ENCODE results near the gene PARD3B. TPM values are rescaled to one million over a fixed set of nuclear protein-coding genes. Genes with fewer than 3 reads are reported as not detected.
A peak's percentile ranks its signal among the peaks of the same experiment; 100 is the strongest.

PARD3B gene, protein sequence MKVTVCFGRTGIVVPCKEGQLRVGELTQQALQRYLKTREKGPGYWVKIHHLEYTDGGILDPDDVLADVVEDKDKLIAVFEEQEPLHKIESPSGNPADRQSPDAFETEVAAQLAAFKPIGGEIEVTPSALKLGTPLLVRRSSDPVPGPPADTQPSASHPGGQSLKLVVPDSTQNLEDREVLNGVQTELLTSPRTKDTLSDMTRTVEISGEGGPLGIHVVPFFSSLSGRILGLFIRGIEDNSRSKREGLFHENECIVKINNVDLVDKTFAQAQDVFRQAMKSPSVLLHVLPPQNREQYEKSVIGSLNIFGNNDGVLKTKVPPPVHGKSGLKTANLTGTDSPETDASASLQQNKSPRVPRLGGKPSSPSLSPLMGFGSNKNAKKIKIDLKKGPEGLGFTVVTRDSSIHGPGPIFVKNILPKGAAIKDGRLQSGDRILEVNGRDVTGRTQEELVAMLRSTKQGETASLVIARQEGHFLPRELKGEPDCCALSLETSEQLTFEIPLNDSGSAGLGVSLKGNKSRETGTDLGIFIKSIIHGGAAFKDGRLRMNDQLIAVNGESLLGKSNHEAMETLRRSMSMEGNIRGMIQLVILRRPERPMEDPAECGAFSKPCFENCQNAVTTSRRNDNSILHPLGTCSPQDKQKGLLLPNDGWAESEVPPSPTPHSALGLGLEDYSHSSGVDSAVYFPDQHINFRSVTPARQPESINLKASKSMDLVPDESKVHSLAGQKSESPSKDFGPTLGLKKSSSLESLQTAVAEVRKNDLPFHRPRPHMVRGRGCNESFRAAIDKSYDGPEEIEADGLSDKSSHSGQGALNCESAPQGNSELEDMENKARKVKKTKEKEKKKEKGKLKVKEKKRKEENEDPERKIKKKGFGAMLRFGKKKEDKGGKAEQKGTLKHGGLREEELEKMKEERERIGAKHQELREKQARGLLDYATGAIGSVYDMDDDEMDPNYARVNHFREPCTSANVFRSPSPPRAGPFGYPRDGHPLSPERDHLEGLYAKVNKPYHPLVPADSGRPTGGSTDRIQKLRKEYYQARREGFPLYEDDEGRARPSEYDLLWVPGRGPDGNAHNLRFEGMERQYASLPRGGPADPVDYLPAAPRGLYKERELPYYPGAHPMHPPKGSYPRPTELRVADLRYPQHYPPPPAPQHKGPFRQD (N-terminal part only)
- 26.4 and 53.1 TPM in 2 replicates for total RNA-seq

DNA sequence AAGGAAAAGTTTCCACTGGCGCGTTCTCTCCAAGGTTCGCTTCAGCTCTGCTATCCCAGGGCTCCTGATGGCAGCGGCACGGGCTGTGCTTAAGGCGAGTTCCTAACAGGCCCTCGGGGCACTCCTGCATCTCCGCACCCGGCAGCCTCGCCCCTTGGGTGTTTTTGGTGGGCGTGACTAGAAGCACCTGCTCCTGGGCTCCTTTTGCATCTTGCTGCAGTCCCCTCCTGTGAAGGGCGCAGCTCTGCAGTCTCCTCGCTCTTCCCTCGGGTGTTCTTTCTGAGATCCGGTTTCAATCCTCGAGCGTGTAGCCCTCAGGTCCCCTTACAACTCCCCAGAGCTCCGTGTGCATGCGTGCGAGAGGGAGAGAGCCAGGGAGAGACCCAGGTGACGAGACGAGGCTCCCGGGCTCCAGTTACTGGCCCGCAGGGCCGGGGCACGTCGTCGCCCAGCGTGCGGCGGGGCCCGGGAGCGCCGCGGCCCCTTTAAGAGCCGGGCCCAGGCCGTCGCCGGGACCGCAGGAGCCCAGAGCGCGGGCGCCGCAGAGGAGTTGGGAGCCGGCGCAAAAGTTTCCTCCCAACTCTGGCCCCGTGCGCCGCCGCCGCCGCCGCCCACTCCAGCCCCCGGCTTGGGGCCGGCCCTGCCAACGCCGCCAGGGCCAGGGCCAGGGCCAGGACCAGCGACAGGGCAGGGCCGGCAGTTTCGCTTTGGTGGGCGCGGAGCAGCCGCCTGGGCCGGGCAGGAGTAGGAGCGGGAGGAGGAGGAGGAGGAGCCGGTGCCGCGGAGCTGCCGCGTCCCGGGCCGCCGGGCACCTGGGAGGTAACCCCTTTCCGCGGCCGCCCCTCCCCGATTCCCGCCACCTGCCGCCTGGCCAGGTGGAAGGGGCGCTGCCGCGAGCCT, at the start of gene PARD3B:
TSS of gene PARD3B (plus strand) at position 515 of the 900 bp plus-strand sequence. CDS start 525 bp downstream, outside the sequence.
- H3K4me3 ChIP-seq (ENCODE audit: low read depth, low read length), result peak within 1 kb of the TSS; percentile 85
- DNase-seq (ENCODE audit: low read depth), result peak; percentile 66
- TF ChIP-seq, protein P1, sequence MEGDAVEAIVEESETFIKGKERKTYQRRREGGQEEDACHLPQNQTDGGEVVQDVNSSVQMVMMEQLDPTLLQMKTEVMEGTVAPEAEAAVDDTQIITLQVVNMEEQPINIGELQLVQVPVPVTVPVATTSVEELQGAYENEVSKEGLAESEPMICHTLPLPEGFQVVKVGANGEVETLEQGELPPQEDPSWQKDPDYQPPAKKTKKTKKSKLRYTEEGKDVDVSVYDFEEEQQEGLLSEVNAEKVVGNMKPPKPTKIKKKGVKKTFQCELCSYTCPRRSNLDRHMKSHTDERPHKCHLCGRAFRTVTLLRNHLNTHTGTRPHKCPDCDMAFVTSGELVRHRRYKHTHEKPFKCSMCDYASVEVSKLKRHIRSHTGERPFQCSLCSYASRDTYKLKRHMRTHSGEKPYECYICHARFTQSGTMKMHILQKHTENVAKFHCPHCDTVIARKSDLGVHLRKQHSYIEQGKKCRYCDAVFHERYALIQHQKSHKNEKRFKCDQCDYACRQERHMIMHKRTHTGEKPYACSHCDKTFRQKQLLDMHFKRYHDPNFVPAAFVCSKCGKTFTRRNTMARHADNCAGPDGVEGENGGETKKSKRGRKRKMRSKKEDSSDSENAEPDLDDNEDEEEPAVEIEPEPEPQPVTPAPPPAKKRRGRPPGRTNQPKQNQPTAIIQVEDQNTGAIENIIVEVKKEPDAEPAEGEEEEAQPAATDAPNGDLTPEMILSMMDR (IDR thresholded peaks at IDR 0.05; ENCODE audit: insufficient read depth, low read depth, low read length), result no peak

DNA sequence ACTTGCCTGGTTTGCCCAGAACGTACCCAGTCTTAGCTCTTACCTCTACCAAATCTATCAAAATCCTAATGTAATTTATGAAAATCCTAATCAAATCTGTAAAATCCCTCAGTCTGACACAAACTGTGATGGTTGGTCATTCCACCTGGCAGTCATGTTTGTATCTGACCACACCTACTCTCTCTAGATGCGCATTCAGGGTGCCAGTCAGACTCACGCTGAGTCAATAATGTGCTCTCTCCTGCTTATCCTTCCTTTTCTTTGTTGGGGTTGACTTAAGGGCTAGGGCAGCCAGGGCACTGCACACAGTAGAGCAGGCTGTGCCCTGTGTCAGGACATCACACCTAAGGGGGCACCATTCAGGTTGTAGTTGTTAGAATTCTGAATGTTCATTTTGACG, 48.5 kb upstream of the PARD3B start:
- no peak overlapping the region for H3K4me3 ChIP-seq (ENCODE audit: low read depth, low read length)
- TF ChIP-seq, protein P1 (IDR thresholded peaks at IDR 0.05; ENCODE audit: insufficient read depth, low read depth, low read length), result no peak
- DNase-seq (ENCODE audit: low read depth), result no peak

DNA sequence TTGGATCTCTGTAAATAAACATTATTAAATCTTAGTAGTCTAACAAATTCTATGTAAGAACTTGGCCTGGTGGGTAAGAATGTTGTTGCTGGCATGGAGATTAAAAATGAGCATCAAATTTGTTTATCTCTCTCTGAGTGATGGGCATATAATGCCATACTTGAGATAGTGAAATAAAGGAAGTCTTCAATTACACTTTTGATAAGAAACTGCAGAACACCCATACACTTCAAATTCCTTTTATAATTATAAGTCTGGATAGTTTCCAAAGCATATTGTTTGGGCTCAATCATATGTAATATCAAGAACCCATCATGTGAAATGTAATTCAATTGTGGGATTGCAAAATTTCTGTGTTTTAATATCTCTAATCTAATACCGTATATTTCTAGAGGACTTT, 47.4 kb upstream of the PARD3B start:
- DNase-seq (ENCODE audit: low read depth), result no peak
- H3K4me3 ChIP-seq (ENCODE audit: low read depth, low read length), result no peak overlapping the region
- TF ChIP-seq, protein P1 (IDR thresholded peaks at IDR 0.05; ENCODE audit: insufficient read depth, low read depth, low read length), result no peak

DNA sequence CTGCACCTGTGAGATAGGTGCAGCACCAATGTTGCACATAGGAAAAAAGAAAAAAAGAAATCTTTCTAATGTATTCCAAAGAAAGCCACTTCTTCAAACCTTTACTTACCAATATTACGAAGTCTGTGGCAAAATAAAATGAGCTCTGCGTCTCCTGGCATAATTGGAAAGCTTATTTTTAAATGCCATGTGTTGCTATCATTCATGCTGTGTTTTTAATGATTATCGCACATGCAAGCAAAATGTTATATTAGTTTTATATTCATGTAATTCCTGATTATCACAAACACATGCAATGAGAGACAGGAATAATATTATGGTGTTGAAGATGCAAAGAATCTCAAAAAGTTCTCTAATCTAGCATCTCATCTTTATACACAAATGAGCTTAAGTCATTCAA, 47.0 kb upstream of the PARD3B start:
- H3K4me3 ChIP-seq (ENCODE audit: low read depth, low read length), result no peak overlapping the region
- TF ChIP-seq, protein P1 (IDR thresholded peaks at IDR 0.05; ENCODE audit: insufficient read depth, low read depth, low read length), result no peak
- no peak for DNase-seq (ENCODE audit: low read depth)

DNA sequence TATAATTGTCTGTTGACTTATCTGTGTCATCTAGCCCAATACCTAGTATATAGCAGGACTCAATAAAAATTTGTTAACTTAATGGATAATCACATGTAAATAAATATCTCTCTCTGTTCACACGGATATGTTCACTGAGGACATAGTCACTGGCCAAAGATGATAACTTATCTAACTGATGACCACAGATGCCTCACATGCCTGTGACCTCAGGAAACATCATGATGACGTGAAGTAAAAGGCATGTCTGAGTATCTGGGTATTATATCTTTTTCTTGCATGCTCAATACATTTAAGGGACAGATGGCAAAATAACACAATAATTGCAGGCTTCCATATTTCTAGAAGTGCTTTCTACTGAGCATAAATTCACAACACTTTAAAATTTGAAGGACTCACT, 41.4 kb upstream of the PARD3B start:
- TF ChIP-seq, protein P1 (IDR thresholded peaks at IDR 0.05; ENCODE audit: insufficient read depth, low read depth, low read length), result no peak
- no peak overlapping the region for H3K4me3 ChIP-seq (ENCODE audit: low read depth, low read length)
- DNase-seq (ENCODE audit: low read depth), result peak; percentile 77

DNA sequence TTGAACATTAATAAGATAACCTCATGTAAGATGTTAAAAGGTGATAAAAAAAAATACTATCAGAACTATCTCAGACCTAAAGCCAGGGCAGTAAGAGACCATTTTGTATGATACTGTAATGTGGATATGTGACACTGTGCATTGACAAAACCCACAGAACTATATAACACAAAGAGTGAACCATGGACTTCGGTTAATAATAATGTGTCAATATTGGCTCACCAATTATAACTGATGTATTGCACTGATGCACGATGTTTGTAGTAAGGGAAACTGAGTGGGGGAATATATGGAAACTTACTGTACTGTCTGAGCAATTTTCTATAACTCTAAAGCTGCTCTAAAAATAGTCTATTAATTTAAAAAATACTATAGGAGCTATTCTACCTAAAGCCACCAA, 40.7 kb upstream of the PARD3B start:
- no peak overlapping the region for H3K4me3 ChIP-seq (ENCODE audit: low read depth, low read length)
- TF ChIP-seq, protein P1 (IDR thresholded peaks at IDR 0.05; ENCODE audit: insufficient read depth, low read depth, low read length), result no peak
- no peak for DNase-seq (ENCODE audit: low read depth)
